ENCODE measurements around the gene FZD2.

Gene FZD2

GRCh38 chr17:44602970-44603369 is 45.7 kb downstream of the FZD2 start:
- DNase-seq (ENCODE audit: extremely low spot score, insufficient read length, low read depth) (no peak), FAIRE-seq (no peak)

DNA sequence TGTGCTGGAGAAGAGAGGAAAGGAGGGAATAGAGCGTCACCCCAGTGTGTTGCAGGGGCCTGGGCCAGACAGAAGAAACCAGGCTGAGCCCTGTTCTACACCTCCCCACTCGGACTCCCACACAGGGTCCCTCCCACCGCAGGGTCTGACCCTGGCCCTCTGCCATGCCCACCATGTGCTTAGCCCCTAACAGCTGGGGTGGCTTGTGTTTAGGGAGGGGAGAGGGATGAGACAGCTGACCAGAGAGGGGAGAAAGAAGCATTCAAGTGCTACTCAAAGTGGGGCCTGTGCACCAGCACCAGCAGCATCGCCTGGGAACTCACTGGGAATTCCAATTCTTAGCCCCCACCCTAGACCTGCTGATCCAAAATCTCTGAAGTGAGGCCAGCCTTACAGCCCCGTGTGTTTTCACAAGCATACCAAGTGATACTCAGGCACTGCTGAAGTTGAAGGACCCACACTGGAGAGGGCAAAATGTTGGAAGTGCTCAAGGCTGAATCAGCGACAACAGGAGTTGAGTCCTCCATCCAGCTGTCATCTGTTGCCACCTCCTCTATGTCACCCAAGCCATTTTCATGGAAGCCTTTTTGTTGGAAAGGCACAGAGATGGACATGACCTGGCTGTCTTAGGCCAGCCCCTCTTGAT is 47.0 kb downstream of the FZD2 start:
- DNase-seq (ENCODE audit: extremely low spot score, insufficient read length, low read depth) (no peak), FAIRE-seq (no peak)

DNA sequence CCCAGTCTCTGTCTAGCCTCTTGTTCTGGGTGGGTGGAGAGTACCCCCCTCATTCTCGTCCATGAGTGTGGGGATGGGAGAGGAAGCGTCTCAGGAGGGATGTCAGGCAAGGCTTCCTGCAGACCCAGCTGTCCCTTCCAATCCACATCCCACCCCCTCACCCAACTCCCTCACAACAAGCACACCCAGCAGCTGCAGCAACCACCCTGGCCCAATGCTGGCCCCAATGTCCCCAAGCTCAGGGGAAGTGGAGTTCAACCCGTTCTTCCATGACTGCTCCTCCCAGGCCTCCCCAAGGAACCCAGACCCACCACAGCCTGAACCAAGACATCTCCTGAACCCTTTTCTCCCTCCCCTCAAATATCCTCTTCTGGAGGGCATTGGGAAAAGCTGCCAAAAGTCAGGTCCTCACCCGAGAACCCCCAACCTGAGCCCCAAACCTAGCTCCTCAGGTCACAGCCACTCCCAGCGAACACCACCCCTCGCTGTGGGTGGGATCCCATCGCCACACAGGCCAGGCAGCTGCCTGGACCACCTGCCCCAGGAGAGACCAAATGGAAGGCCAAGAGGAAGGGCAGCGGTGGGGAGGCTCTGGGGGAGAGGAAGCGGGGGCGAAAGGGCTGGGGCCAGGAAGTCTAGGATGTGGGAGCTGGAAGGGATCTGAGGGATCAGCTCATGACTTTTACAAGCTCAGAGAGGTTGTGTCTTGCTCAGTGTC is 47.6 kb downstream of the FZD2 start:
- no peak for FAIRE-seq
- DNase-seq (ENCODE audit: extremely low spot score, insufficient read length, low read depth), result no peak

- DNase-seq (ENCODE audit: extremely low spot score, insufficient read length, low read depth) (no peak), FAIRE-seq (no peak)
Observed at GRCh38 chr17:44606658-44607057, 49.4 kb downstream of the FZD2 start.

GRCh38 chr17:44607836-44608690 is 50.8 kb downstream of the FZD2 start:
- FAIRE-seq (no peak), DNase-seq (ENCODE audit: extremely low spot score, insufficient read length, low read depth) (no peak)

GRCh38 chr17:44608727-44609435 is 51.6 kb downstream of the FZD2 start:
- FAIRE-seq (no peak), DNase-seq (ENCODE audit: extremely low spot score, insufficient read length, low read depth) (no peak)

- FAIRE-seq, result no peak
- no peak for DNase-seq (ENCODE audit: extremely low spot score, insufficient read length, low read depth)
Observed at GRCh38 chr17:44610331-44610730, 53.0 kb downstream of the FZD2 start.
